Activated CD4-positive, alpha-beta T cell treated with anti-CD3 and anti-CD28 coated beads for 24 hours (primary cell): ENCODE results near the gene TEC.
"Not testable (repeated sequence)": the region's sequence is repeated elsewhere in the genome, so short reads cannot be mapped to it uniquely, and the experiment has no call there.

Experiments used
- DNase-seq, 2 donors: peaks; one replicate each; pipeline ENCODE4 v3.0.0-alpha.2; 2020; ENCODE audit warnings: low read depth in 2 of 2

TEC gene

GRCh38 chr4:48195853-48196252, 73.8 kb downstream of the TEC start:
- DNase-seq = no peak

- DNase-seq = no peak
Observed at GRCh38 chr4:48195374-48195773, 74.3 kb downstream of the TEC start.

- DNase-seq = no peak
Observed at GRCh38 chr4:48194971-48195370, 74.7 kb downstream of the TEC start.

- no peak for DNase-seq
Observed at GRCh38 chr4:48193921-48194468, 75.6 kb downstream of the TEC start.

GRCh38 chr4:48193096-48193836, 76.4 kb downstream of the TEC start:
- no peak for DNase-seq

- no peak for DNase-seq
Observed at GRCh38 chr4:48191758-48192157, 77.9 kb downstream of the TEC start.

- DNase-seq = no peak
Observed at GRCh38 chr4:48190839-48191238, 78.8 kb downstream of the TEC start.

GRCh38 chr4:48189731-48190130, 79.9 kb downstream of the TEC start:
- DNase-seq = no peak

- DNase-seq = no peak
Observed at GRCh38 chr4:48188390-48188789, 81.2 kb downstream of the TEC start.

- no peak for DNase-seq
Observed at GRCh38 chr4:48187813-48188212, 81.8 kb downstream of the TEC start.

GRCh38 chr4:48187066-48187465, 82.6 kb downstream of the TEC start:
- not testable (repeated sequence) for DNase-seq

- not testable (repeated sequence) for DNase-seq
Observed at GRCh38 chr4:48186394-48186793, 83.2 kb downstream of the TEC start.

GRCh38 chr4:48184882-48185281, 84.8 kb downstream of the TEC start:
- DNase-seq = no peak

GRCh38 chr4:48180234-48180633, 89.4 kb downstream of the TEC start:
- DNase-seq = no peak

GRCh38 chr4:48178931-48179330, 90.7 kb downstream of the TEC start:
- DNase-seq = no peak

- DNase-seq = no peak
Observed at GRCh38 chr4:48175806-48176205, 93.8 kb downstream of the TEC start.

GRCh38 chr4:48175328-48175727, 94.3 kb downstream of the TEC start:
- no peak for DNase-seq

GRCh38 chr4:48173056-48173991, 96.3 kb downstream of the TEC start:
- no peak for DNase-seq

- no peak for DNase-seq
Observed at GRCh38 chr4:48172651-48173050, 97.0 kb downstream of the TEC start.

GRCh38 chr4:48169636-48170035, 100.0 kb downstream of the TEC start:
- DNase-seq = no peak

- no peak for DNase-seq
Observed at GRCh38 chr4:48167538-48168263, 101.9 kb downstream of the TEC start.

GRCh38 chr4:48164561-48164960, 105.1 kb downstream of the TEC start:
- DNase-seq = not testable (repeated sequence)
